CD14-positive monocyte (primary cell): ENCODE data around the gene LRRC43. TPM values are rescaled to one million over a fixed set of nuclear protein-coding genes. Genes with fewer than 3 reads are reported as not detected.

Source experiments
- DNase-seq, 3 donors: peaks; one replicate each; pipeline ENCODE4 v3.0.0-alpha.2; 2011 to 2022
- H2AFZ ChIP-seq: 2 replicates; pipeline ENCODE4 v1.6.0; 2012; ENCODE audit warnings: mild to moderate bottlenecking, low read depth, low read length, inconsistent platforms; ENCODE audit not compliant: insufficient read depth, poor library complexity, severe bottlenecking
- H3K27ac ChIP-seq, 2 donors: 1 replicate in 1 of 2; 2 replicates in 1 of 2; pipeline ENCODE4 v1.5.1; 2012 to 2013; ENCODE audit warnings: low read length in 2 of 2, control low read depth in 1 of 2, inconsistent platforms in 1 of 2, low read depth in 1 of 2, mild to moderate bottlenecking in 1 of 2
- H3K27me3 ChIP-seq, 2 donors: one replicate each; pipeline versions ENCODE4 v1.6.0 to v1.6.1; 2011 to 2013; ENCODE audit warnings: low read length in 2 of 2; ENCODE audit not compliant: control insufficient read depth in 2 of 2, insufficient read depth in 2 of 2
- H3K36me3 ChIP-seq, 2 donors: replicated peaks in 1 of 2; 1 replicate in 1 of 2; 2 replicates in 1 of 2; pipeline versions ENCODE4 v1.5.1 to v1.6.1; 2012 to 2013; ENCODE audit warnings: low read length in 2 of 2, control low read depth in 1 of 2, inconsistent platforms in 1 of 2, mild to moderate bottlenecking in 1 of 2; ENCODE audit not compliant: insufficient read depth in 2 of 2, control insufficient read depth in 1 of 2
- H3K4me1 ChIP-seq, 2 donors: 1 replicate in 1 of 2; 2 replicates in 1 of 2; pipeline versions ENCODE4 v1.5.1 to v1.6.1; 2012 to 2013; ENCODE audit warnings: low read length in 2 of 2, control low read depth in 1 of 2, inconsistent platforms in 1 of 2, mild to moderate bottlenecking in 1 of 2, moderate library complexity in 1 of 2; ENCODE audit not compliant: insufficient read depth in 2 of 2, control insufficient read depth in 1 of 2
- H3K4me2 ChIP-seq: replicated peaks from 2 replicates; pipeline ENCODE3; 2012; ENCODE audit warnings: low read length, moderate library complexity, mild to moderate bottlenecking; ENCODE audit not compliant: poor library complexity, severe bottlenecking; ENCODE audit errors: extremely low read depth
- H3K4me3 ChIP-seq, 3 experiments: fragments of 200-600 bp in 1 of 3; sonication (generic) in 1 of 3; replicated peaks in 1 of 3; 1 replicate in 2 of 3; 2 replicates in 1 of 3; pipeline ENCODE4 v1.5.1; 2011 to 2013; ENCODE audit warnings: low read length in 3 of 3, mild to moderate bottlenecking in 3 of 3, control low read depth in 2 of 3, low read depth in 2 of 3, inconsistent platforms in 1 of 3, moderate library complexity in 1 of 3
- H3K79me2 ChIP-seq: 2 replicates; pipeline ENCODE4 v1.6.0; 2012; ENCODE audit warnings: mild to moderate bottlenecking, control low read depth, inconsistent platforms, low read length, moderate library complexity; ENCODE audit not compliant: insufficient read depth
- H3K9ac ChIP-seq: 2 replicates; pipeline ENCODE4 v1.6.0; 2017; ENCODE audit warnings: low read length, mild to moderate bottlenecking; ENCODE audit not compliant: insufficient read depth, poor library complexity, severe bottlenecking
- H3K9me3 ChIP-seq, 2 donors: replicated peaks in 1 of 2; 1 replicate in 1 of 2; 2 replicates in 1 of 2; pipeline versions ENCODE4 v1.5.1 to v1.6.1; 2012 to 2013; ENCODE audit warnings: low read length in 2 of 2, control low read depth in 1 of 2; ENCODE audit not compliant: control insufficient read depth in 1 of 2, insufficient read depth in 1 of 2
- H4K20me1 ChIP-seq: 2 replicates; pipeline ENCODE4 v1.6.0; 2012; ENCODE audit warnings: mild to moderate bottlenecking, low read length, control low read depth, moderate library complexity; ENCODE audit not compliant: insufficient read depth
- H3K27ac Mint-ChIP-seq, 7 donors: one replicate each; pipeline ENCODE4 v1.8.0; 2020; ENCODE audit warnings: mild to moderate bottlenecking in 7 of 7, mixed read lengths in 7 of 7, moderate library complexity in 6 of 7, inconsistent platforms in 2 of 7
- H3K27me3 Mint-ChIP-seq, 3 donors: one replicate each; pipeline ENCODE4 v1.8.0; 2021 to 2022; ENCODE audit warnings: low read depth in 3 of 3, mild to moderate bottlenecking in 3 of 3, mixed read lengths in 3 of 3, moderate library complexity in 3 of 3, inconsistent platforms in 1 of 3
- H3K36me3 Mint-ChIP-seq, 2 donors: one replicate each; pipeline ENCODE4 v1.8.0; 2020; ENCODE audit warnings: mixed read lengths in 2 of 2, inconsistent platforms in 1 of 2, mild to moderate bottlenecking in 1 of 2
- H3K4me1 Mint-ChIP-seq: one replicate; pipeline ENCODE4 v1.8.0; 2020; ENCODE audit warnings: mild to moderate bottlenecking, mixed read lengths
- H3K4me3 Mint-ChIP-seq, 2 donors: one replicate each; pipeline ENCODE4 v1.8.0; 2020; ENCODE audit warnings: mild to moderate bottlenecking in 2 of 2, mixed read lengths in 2 of 2, moderate library complexity in 1 of 2
- H3K9me3 Mint-ChIP-seq, 7 donors: one replicate each; pipeline ENCODE4 v1.8.0; 2020 to 2022; ENCODE audit warnings: mixed read lengths in 7 of 7, mild to moderate bottlenecking in 6 of 7, moderate library complexity in 6 of 7, inconsistent platforms in 2 of 7
- CTCF ChIP-seq: fragments of 200-600 bp; IDR thresholded peaks from one replicate; pipeline ENCODE4 v1.8.0; 2022; ENCODE audit warnings: antibody characterized with exemption, mild to moderate bottlenecking
- WGBS: methylation state at CpG from one replicate; pipeline ENCODE4 v1.1.5; 2013; ENCODE audit warnings: missing lambda C conversion rate; ENCODE audit not compliant: insufficient coverage; 5-methylcytosine and 5-hydroxymethylcytosine counted together
- intact Hi-C, 2 donors: fragments of 100-400 bp; cut with micrococcal nuclease; formaldehyde crosslinking; loops; one replicate each; pipeline versions ENCODE4 v1.15.0 to v1.15.1; 2023
- polyA plus RNA-seq, 3 donors: library from polyadenylated mRNA; depleted of rRNA in 1 of 3; unstranded in 2 of 3; stranded (reverse) in 1 of 3; fragments of 300-500 nt in 2 of 3; fragments of >200 nt in 1 of 3; fragmentation: Illumina TruSeq in 2 of 3; gene quantifications; 1 replicate in 2 of 3; 2 replicates in 1 of 3; pipeline ENCODE4 v1.2.3, GENCODE V29; 2012 to 2021

Gene LRRC43
- polyA plus RNA-seq, 3 donors: 0.19 TPM; not detected in 2

GRCh38 chr12:122197612-122197966 is 14.7 kb downstream of the LRRC43 start:
- H3K4me2 ChIP-seq: no peak overlapping the region
- H3K27ac Mint-ChIP-seq: no peak overlapping the region
- no peaks in the 10 kb centered on the region for H3K79me2 ChIP-seq
- intact Hi-C loops: no loop called here
- H3K36me3 Mint-ChIP-seq: no peaks in the 10 kb centered on the region
- no CpG with 5 or more reads among the region's 1 CpG for WGBS
- H3K9me3 Mint-ChIP-seq: peaks cover 0 to 7% (median 2%) of the 10 kb centered on the region in 7 donors
- no peaks in the 10 kb centered on the region for H4K20me1 ChIP-seq
- no peak overlapping the region for H2AFZ ChIP-seq
- no peaks in the 10 kb centered on the region for H3K4me1 ChIP-seq
- TF ChIP-seq CTCF: no peak
- DNase-seq: no peak
- peaks cover 0 to under 1% of the 10 kb centered on the region in 2 donors for H3K9me3 ChIP-seq
- H3K36me3 ChIP-seq: no peaks in the 10 kb centered on the region
- H3K27me3 ChIP-seq: peaks cover 2 to 15% of the 10 kb centered on the region in 2 donors
- H3K27me3 Mint-ChIP-seq: peaks cover 27 to 42% (median 32%) of the 10 kb centered on the region in 3 donors
- no peak overlapping the region for H3K4me3 ChIP-seq
- peaks cover 8% of the 10 kb centered on the region for H3K4me1 Mint-ChIP-seq
- peak overlapping the region in 1 of 2 donors; percentile 1 for H3K4me3 Mint-ChIP-seq
- no peak overlapping the region for H3K9ac ChIP-seq
- no peak overlapping the region for H3K27ac ChIP-seq

GRCh38 chr12:122199484-122200355 is 16.8 kb downstream of the LRRC43 start:
- Histone ChIP-seq H3K4me1 (peaks cover 8 to 16% of the 10 kb centered on the region in 2 donors), H3K36me3 (no peaks in the 10 kb centered on the region), H3K27me3 (peaks cover 11 to 29% of the 10 kb centered on the region in 2 donors), H2AFZ (no peak overlapping the region), H3K9ac (no peak overlapping the region), H3K9me3 (peaks cover 0 to 10% of the 10 kb centered on the region in 2 donors), H3K4me3 (no peak overlapping the region), H3K27ac (no peak overlapping the region), H4K20me1 (no peaks in the 10 kb centered on the region), H3K79me2 (no peaks in the 10 kb centered on the region), H3K4me2 (no peak overlapping the region)
- 95% methylated on average over 26 of the region's 29 CpGs for WGBS
- Mint-ChIP-seq H3K36me3 (peaks cover 0 to 1% of the 10 kb centered on the region in 2 donors), H3K27me3 (peaks cover 39 to 60% (median 42%) of the 10 kb centered on the region in 3 donors), H3K4me1 (peaks cover 15% of the 10 kb centered on the region), H3K4me3 (no peak overlapping the region), H3K27ac (no peak overlapping the region), H3K9me3 (peaks cover 0 to 12% (median 8%) of the 10 kb centered on the region in 7 donors)
- intact Hi-C loops: no loop called here
- TF ChIP-seq CTCF: no peak
- no peak for DNase-seq
